K562 (cell line): ENCODE measurements around the gene MAS1L. TPM values are rescaled to one million over a fixed set of nuclear protein-coding genes. Genes with fewer than 3 reads are reported as not detected.

ENCODE experiments used
- ARID3A ChIP-seq: IDR thresholded peaks from 2 replicates; pipeline ENCODE4 v1.6.1; 2012; ENCODE audit warnings: low read depth, low read length, improper control_type of control experiment, borderline replicate concordance
- ERF ChIP-seq: fragments of 450-650 bp; formaldehyde crosslinking; IDR thresholded peaks from 2 replicates; pipeline ENCODE4 v1.4.0; 2020; ENCODE audit warnings: mild to moderate bottlenecking, mixed read lengths
- HOXB6 ChIP-seq: fragments of 250-450 bp; sonication (Bioruptor Pico); IDR thresholded peaks from 2 replicates; pipeline ENCODE4 v1.5.1; 2022; ENCODE audit warnings: mild to moderate bottlenecking, borderline replicate concordance
- ID3 ChIP-seq, 2 experiments: fragments of 250-450 bp in 1 of 2; fragments of 450-650 bp in 1 of 2; sonication (Bioruptor Pico) in 1 of 2; IDR thresholded peaks; 2 replicates each; pipeline versions ENCODE4 v1.6.1 to v1.8.0; 2016 to 2021; ENCODE audit warnings: mild to moderate bottlenecking in 2 of 2, moderate library complexity in 2 of 2, missing compliant biosample characterization in 1 of 2, missing genetic modification characterization in 1 of 2
- MTA3 ChIP-seq: fragments of 450-650 bp; formaldehyde crosslinking; IDR thresholded peaks from 2 replicates; pipeline ENCODE4 v1.6.1; 2017; ENCODE audit warnings: mild to moderate bottlenecking, borderline replicate concordance
- RREB1 ChIP-seq: fragments of 250-450 bp; sonication (Bioruptor Pico); IDR thresholded peaks from 2 replicates; pipeline ENCODE4 v1.4.0; 2020
- ZNF395 ChIP-seq: fragments of 200-800 bp; sonication (Bioruptor generic); IDR thresholded peaks from 2 replicates; pipeline ENCODE4 v1.6.1; 2017; ENCODE audit warnings: missing genetic modification characterization, missing compliant biosample characterization
- polyA plus RNA-seq, 8 experiments: library from polyadenylated mRNA; depleted of rRNA in 4 of 8; stranded (reverse) in 5 of 8; unstranded in 3 of 8; fragments of >200 nt; fragmentation: Nextera tagmentation in 2 of 8; fragmentation: Illumina TruSeq in 1 of 8; extraction: Ambion mirVana in 2 of 8; extraction: Trizol in 1 of 8; gene quantifications; 2 replicates each; pipeline versions ENCODE4 v1.2.1 to v1.2.3, GENCODE V29; 2011 to 2014; ENCODE audit warnings: inconsistent platforms in 1 of 8, missing spikeins in 1 of 8
- total RNA-seq, 7 experiments: library from RNA; depleted of rRNA in 6 of 7; stranded (reverse); fragments of >200 nt in 6 of 7; fragmentation: Illumina TruSeq in 2 of 7; extraction: Trizol in 2 of 7; gene quantifications; 2 replicates each; pipeline versions ENCODE4 v1.2.1 to v1.2.3, GENCODE V29; 2011 to 2021; ENCODE audit warnings: low replicate concordance in 1 of 7

MAS1L gene
- total and polyA plus RNA-seq, 9 of the 15 experiments (the other 6 are each of a cell fraction or from before 2014, with no cell fraction given), result not detected

- TF ChIP-seq ID3 (CRISPR knock-in tag; IDR thresholded peaks at IDR 0.05) (no peak), ID3 (tag; IDR thresholded peaks at IDR 0.05) (no peak), ERF (CRISPR knock-in tag) (no peak), ARID3A (no peak), HOXB6 (CRISPR knock-in tag) (no peak), ZNF395 (CRISPR knock-in tag) (no peak), MTA3 (no peak), RREB1 (no peak)
These were observed 14.4 kb upstream of the MAS1L start (continued) for GRCh38 chr6:29502181-29502580.
